ENCODE results near the gene NR2F2.
A peak's percentile ranks its signal among the peaks of the same experiment; 100 is the strongest.
"Not testable (repeated sequence)": the region's sequence is repeated elsewhere in the genome, so short reads cannot be mapped to it uniquely, and the experiment has no call there.

The NR2F2 gene

DNA sequence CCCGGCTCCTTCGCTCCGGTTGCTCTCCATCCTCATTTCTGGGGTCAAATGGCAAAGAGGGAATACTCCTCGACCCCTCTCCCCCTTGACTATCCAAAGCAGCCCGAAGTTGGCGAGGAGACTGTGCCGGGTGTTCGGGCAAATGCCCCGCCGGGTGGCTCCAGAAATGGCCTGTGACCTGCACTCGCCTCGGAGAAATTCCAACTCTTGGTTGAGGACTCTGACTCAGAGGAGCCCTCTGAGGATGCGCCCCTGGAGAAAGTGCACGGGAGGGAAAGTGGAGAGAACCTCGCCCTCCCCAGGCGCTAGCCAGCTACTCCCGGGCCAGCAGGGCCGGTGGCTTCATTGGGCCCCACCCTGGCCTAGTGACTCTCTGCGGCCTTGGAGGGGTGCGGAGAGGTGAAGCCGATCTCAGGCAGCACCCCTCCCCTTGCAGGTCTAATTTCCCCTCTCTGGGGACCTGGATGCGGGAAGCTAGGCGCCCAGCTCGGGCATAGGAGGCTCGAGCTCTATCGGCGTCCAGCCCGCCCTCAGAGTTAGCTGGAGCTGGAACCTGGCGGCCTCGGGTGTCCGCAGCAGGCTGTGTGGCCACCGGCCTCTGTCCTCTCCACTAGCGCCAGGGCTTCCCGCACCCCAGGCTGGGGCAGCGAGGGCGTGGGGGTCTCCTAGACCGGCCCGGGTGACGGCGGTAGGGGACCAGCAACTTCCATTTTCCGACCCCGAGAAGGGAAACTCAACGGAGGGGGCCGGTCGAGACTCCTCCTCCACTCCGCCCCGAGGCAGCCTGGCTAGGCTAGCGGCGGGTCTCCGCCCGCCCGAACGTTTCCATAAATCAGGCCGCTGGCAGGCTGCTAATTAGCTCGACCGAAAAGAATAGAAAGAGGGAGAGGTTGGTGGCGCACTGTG lies 29.4 kb downstream of the NR2F2 start:
- peak overlapping the region in 6 of 7 experiments; percentile 12 to 32 (median 22) for H3K4me3 ChIP-seq
- H3K27ac ChIP-seq, result peak overlapping the region in 5 of 21 experiments; percentile 14 to 54 (median 46)

DNA sequence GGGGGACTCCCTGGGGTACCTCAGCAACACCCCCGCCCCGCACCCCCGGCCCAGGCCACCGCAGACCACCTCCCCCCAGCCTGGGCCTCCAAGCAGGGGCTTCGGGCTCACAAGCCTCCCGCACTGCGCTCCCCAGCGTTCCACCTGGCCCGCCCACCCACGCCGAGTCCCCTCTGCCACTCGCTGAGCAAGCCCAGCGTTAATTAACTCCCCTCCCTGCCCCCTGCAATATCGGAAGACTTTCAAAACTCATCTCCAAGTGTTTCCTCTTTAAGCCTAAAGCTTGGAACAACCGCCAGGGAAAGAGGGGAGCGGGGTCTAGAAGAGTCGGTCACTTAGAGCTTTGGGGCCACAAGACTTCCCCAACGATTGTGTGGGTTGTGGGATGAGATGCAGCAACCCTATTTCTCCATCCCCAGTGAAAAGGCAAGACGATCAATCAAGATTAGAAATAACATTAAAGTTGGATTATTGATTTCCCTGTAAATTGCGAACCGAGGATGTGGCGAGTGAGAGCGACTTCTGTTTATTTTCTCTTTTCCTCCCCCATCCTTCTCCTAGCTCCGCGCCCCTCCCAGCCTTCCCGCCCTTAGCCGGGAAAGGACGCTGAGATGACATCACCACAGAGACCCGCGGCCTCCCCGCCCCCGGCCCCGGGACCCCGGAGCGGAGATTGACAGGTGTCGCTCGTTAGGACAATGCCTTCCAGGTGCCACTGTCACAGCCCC lies 30.2 kb downstream of the NR2F2 start:
- H3K27ac ChIP-seq, result peak overlapping the region in 2 of 21 experiments; percentile 46 to 54
- H3K4me3 ChIP-seq, result peak overlapping the region in 4 of 7 experiments; percentile 21 to 32 (median 25)

DNA sequence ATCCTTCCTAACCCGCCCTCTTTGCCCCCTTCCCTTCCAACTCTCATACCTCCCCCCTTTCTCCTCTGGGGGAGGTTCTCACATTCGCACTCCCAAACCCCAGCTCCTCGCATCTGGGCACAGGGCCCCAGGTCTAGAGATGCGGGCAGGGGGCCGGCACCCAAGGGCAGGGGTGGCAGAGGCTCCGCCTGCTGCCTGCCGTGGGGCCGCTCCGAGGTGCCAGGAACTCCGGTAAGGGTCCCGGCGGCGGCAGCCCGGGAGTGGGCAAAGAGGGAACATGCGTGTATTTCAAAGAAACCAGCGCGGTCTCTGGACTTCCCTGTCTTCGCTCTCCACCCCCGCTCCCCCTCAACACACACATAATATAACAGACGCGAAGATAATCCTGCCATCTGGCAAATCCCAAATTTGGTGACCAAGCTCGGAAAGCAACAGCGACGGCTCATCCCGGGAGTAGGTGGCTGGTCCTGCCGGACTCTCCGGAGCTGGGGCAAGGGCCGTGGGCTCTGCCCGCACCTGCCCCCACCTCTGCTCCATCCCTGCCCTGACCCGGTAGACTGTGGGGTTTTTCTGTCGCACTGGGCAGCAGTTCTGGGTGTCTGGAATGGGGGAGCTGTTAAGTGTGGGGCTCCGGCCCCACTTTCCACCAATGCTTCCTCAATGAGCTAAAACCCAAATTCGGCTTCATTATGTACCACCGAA lies 31.0 kb downstream of the NR2F2 start:
- no peak overlapping the region for H3K27ac ChIP-seq

DNA sequence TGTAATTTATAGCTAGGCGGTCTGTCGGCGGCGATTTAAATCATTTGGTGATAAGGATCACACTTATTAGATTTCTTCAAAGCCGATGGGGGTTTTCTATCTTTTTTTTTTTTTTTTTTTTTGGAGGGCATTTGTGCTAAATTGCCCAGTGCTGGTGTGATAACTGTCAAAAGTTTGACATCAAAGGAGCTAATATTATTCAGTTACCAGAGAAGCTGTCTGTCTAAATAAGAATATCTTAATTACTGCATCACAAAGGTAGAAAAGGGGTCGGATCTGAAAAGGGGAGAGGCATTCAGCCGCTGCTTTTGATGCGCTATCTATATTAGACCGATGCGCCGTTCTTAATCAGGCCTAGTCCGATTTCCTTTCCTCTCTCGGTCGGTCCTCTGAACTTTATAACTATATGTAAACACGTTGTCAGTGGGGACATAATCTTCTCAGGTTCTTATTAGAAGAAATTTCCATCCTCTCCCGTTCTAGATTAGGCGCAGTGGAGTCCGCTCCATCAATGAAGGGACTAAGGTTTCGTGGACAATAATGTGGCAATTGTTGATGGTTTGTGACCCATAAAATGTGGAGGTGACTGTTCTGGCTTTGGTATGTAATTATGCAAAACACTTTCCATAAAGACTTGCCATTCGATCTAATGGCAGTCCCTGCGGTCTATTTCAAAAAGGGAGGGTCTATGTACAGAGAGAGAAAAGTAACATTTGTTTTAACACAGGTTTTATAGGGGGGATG lies 31.7 kb downstream of the NR2F2 start:
- Histone ChIP-seq H3K4me3 (no peak overlapping the region), H3K27ac (no peak overlapping the region)

More for the DNA sequence above, 31.0 kb downstream of the NR2F2 start:
- H3K4me3 ChIP-seq, result no peak overlapping the region

DNA sequence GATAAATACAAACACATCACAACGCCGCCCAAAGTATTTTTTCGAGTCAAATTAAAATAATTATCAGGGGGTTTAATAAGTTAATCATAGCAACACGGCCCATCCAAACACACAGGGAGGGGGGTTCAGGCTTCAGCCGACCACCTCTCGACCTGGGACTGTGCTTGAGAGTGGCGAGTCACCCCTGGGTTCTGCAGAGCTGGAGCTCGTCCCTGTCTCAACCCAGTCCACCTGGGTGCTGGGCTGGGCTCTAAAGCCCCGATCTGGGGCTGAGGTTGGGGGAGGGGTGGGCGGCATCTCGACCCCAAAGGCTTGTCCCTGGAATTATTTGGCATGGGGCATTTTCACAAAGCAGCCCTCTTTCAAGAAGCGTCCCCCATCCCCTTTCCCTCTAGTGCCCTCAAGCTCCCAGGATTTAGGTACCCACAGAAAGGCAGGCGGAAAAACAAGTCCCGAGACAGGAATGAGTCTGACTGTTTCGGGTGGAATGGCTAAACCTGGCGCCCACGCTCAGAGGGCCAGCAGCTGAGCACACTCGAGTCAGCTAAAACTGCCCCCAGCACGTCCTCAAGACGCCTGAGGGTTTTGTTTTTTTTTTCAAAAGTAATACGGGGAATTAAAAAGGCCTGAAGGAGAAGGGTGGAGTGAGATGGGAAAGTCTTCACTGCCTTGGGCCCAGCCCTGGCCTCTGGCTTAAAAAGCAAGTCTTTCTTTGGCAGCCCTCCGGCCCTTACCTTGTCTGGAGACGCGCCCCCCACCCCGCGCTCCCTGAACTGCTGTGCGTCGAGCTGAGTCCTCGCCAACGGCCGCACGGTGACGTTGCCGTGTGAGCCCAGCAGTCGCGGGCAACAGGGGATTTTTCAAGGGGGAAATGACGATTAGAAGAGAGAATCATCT lies 32.5 kb downstream of the NR2F2 start:
- Histone ChIP-seq H3K27ac (no peak overlapping the region), H3K4me3 (no peak overlapping the region)

DNA sequence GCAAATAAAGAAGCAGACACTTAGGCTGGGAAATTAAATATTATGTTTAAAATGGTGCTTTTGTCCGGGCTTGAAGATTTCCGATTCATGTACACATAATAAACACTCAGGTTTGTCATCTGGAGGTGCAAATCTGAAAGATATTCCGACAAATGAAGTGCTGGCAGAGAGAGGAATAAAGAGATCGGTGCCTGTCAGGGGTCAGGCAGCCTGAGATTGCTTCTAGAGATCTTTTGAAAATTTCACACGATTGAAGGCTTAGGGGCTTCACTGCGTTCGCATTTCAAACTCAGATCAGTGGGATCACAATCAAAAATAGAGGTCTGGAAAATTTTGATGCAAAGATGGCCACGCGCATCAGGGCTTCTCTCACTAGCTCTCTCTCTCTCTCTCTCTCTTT lies 33.2 kb downstream of the NR2F2 start:
- H3K27ac ChIP-seq, result no peak overlapping the region

DNA sequence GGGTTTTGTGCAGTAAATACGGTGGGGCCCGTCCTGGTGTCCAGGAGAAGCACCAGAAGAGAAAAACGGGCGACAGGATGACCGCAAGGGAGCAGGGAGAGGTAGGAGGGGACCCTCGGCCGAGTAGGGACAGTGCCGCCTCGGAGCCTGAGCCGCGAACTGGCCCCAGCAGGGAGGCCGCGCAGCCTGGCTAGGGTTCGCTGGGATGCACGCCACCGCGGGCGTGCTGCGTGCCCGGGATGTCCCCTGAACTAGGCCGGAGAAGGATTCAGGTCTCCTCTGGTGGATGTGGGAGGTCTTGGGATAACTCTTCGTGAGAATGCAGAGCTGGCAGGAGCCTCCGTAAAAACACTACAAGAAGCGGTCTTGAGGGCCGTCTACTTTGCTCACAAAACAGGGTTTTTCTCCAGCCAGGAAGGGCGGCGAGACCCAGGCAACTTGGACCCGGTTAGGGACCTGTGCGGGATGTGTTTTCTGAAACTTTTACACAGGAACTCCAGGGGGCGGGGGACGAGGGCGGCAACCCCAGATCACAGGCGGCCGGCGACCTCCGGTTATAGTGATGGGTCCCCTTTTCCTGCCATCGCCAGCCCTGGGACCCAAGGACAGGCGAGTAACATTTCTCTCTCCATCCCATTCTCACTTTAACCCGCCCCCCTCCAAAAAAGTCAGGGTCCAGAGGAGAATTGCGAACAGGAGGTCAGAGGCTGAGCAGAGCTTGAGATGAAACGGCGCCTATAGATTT lies 35.5 kb downstream of the NR2F2 start:
- no peak overlapping the region for H3K27ac ChIP-seq
- no peak overlapping the region for H3K4me3 ChIP-seq

More for the DNA sequence above, 33.2 kb downstream of the NR2F2 start:
- no peak overlapping the region for H3K4me3 ChIP-seq

DNA sequence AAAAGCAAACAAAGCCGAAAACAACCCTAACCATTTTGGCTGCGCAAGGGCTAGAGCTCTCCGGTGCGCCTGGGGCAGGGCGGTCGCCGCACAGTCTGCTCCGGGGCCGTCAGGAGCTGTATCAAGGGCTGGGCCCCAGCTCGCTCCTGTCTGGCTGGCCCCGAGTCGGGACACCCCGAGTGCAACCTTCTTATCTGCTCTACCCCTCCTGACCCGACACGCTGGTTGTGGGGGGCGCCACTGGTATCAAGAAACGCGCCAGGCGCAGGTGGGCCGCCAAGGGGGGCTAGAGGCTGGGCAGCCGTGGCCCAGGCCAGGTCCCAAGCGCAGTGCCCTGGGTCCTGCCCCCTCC lies 36.0 kb downstream of the NR2F2 start:
- H3K27ac ChIP-seq, result no peak overlapping the region
- no peak overlapping the region for H3K4me3 ChIP-seq

DNA sequence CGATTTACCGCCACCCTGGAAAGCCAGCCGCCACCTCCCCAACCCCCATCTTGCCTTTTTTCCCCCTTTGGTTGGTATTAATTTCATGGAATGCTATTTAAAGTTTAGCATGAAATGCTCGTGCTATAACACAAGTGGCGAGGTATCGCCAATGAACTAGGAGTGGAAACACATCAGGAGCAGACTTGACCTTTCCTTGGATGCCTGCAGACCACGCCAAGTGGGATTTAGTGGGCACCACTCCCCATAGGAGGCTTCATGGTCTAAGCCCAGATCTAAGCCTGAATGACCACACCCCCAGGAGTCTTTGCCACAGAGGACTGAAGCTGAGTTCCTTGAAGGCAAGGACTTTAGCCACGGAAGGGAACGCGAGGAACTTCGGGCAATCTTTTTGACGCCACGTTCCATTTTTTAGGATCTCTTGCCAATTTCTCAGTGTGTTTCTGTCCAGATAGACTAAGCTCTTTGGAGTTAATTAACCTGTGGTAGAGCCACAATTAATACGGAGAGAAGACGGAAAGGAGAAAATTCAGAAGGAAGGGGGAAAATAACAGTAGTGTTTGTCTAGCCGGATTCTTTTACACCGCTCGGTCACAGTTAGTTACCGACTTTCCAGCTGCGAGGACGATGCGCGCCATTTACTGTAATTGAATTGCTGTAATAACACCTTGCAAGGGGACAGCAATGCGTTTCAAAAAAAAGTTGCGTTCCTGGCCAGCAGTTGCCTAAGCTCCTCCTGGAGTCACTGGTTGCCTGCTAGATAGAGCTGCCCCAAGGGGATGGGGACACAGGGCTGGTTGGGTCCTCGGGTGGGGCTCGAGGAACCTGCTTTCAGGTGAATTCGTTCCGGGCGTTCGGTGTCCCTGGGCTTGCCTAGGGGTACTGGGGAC lies 37.1 kb downstream of the NR2F2 start:
- no peak overlapping the region for H3K27ac ChIP-seq
- H3K4me3 ChIP-seq, result peak overlapping the region in 1 of 7 experiments; percentile 15

DNA sequence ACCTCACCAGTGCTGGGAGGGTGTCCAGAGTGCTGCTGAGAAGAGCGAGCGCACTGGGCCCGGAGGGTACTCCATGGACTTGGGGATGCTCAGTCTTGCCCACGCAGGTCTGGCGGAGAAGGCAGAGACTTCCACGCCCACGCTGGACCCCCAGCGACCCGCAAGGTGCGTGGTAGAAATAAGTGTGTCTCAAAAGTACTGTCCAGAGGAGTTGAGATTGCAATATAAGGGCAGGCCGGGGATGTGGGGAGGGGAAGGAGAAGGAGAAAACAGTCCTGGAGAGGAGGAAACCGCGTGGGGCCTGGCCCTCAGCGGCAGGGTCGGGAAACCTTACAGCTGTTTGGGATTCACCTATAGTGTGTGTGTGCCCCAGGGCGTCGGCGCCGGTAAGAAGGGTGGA lies 38.9 kb downstream of the NR2F2 start:
- no peak overlapping the region for H3K27ac ChIP-seq

DNA sequence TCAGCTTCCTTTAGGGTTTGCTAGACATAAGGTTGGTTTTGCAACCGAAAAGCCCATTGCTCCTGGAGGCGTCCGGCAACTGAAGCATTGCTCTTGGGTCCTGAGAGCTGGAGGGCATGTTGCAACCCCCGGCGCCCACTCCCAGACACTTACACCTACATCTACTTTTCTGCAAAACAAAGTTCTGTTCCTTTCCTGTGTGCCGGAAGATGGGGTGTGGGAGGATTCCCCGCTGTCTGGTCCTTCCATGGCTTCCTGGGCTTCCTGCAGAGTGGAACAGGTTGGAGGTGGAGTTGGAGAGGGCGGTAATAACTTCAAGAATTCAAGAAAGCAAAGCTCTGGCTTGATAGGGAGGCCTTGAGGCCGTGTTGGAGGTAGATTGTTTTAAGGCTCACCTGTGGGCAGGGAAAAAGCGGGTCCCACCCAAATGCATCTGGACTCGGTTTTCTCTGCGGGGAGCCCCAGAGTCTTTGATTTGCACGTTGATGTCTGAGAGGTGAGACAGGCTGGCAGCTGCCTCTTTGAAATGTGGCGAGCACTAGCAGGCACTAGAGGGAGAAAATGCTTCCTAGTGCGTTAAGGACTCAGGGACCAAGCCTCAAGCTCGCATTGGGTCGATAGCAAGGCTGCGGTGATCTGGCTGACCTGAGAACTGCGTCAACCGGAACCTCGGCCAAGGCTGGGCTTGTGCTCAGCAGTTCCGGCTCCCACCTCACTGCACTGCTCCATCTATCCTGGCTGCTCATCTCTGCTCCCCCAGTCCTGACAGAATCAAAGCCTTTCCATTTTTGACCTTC lies 39.5 kb downstream of the NR2F2 start:
- Histone ChIP-seq H3K27ac (no peak overlapping the region), H3K4me3 (no peak overlapping the region)

More for the DNA sequence above, 38.9 kb downstream of the NR2F2 start:
- H3K4me3 ChIP-seq, result no peak overlapping the region

DNA sequence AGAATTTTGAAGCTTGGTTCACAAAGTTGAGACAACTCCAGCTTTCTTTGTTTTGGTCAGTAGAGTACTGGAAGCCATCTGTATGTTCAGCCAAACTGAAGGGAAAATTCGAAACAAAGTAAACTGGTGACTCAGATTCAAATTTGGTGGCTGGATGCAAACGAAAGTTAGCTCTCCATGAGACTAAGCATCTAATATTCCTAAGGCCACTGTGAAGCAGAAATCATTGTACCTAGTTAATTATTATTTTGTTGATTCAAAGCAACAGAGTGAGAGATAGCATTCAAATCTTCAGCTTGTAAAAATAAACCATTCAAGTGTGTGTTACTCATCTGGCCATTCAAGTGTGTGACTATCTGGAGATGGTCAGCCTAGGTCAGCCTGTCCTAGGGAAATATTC lies 42.1 kb downstream of the NR2F2 start:
- no peak overlapping the region for H3K4me3 ChIP-seq
- no peak overlapping the region for H3K27ac ChIP-seq

DNA sequence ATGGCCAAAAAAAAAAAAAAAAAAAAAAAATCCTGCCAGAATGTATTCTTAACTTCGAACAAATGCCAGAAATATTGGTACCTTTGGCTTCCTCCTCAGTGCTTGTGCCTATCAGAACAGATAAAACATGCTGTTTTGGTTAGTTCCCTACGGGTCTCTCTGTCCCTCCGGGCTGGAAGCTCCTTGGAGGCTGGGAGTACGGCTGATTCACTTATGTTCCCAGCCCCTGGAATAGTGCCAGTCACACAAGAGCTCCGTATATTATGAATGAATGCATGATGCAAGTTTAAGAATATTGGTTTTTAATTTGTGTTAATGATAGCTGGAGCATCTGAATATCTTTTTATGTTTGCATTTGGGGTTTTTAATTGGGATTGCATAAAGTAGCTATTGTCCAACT lies 44.0 kb downstream of the NR2F2 start:
- Histone ChIP-seq H3K27ac (no peak overlapping the region), H3K4me3 (no peak overlapping the region)

DNA sequence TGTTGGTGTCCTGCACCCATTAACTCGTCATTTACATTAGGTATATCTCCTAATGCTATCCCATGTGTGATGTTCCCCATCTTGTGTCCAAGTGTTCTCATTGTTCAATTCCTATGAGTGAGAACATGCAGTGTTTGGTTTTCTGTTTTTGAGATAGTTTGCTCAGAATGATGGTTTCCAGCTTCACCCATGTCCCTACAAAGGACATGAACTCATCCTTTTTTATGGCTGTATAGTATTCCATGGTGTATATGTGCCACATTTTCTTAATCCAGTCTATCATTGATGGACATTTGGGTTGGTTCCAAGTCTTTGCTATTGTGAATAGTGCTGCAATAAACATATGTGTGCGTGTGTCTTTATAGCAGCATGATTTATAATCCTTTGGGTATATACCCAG lies 49.1 kb downstream of the NR2F2 start:
- H3K27ac ChIP-seq, H3K4me3 ChIP-seq: not testable (repeated sequence)

DNA sequence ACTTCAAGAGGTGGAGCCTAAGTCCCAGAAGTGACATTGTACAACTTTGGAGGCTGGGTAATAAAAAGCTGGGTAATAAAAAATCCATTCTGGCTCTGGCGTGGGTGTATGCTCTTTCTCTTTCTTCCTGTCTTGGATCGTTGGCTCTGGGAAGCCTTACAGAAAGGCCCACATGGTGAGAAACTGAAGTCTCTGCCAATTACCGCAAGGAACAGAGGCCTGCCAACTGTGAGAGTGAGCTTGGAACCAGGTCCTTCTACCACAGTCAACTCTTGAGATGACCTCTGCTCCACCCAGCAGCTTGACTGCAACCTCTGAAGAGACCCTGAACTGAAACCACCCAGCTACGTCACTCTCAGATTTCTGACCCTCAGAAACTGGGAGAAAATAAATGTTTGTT lies 51.0 kb downstream of the NR2F2 start:
- H3K27ac ChIP-seq, result no peak overlapping the region
- no peak overlapping the region for H3K4me3 ChIP-seq

DNA sequence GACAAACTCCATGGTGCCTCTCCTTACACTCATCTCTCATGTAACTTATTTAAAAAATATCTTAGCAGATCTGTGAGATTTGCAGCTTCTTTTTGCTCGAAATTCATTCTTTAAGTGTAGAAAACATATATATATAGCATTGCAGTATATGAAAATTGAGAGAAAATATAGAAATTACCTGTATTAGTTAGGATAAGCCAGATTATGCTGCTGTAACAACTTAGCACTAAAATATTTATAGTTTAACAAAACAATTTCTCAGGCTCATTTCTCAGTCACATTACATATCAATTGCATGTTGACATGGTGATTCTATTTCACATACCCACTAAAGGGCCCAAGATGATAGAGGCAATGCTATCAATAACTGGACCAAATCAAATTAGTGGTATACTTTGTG lies 54.7 kb downstream of the NR2F2 start:
- Histone ChIP-seq H3K27ac (no peak overlapping the region), H3K4me3 (no peak overlapping the region)

All from skin epidermis (tissue), 12 donors.